Measurements from ENCODE around the gene LRRC17. TPM values are rescaled to one million over a fixed set of nuclear protein-coding genes. Genes with fewer than 3 reads are reported as not detected.

Gene LRRC17
- total and polyA plus RNA-seq, 9 of the 15 experiments (the other 6 are each of a cell fraction or from before 2014, with no cell fraction given) = 0.03 to 0.18 (median 0.12) TPM; not detected in 5

DNA sequence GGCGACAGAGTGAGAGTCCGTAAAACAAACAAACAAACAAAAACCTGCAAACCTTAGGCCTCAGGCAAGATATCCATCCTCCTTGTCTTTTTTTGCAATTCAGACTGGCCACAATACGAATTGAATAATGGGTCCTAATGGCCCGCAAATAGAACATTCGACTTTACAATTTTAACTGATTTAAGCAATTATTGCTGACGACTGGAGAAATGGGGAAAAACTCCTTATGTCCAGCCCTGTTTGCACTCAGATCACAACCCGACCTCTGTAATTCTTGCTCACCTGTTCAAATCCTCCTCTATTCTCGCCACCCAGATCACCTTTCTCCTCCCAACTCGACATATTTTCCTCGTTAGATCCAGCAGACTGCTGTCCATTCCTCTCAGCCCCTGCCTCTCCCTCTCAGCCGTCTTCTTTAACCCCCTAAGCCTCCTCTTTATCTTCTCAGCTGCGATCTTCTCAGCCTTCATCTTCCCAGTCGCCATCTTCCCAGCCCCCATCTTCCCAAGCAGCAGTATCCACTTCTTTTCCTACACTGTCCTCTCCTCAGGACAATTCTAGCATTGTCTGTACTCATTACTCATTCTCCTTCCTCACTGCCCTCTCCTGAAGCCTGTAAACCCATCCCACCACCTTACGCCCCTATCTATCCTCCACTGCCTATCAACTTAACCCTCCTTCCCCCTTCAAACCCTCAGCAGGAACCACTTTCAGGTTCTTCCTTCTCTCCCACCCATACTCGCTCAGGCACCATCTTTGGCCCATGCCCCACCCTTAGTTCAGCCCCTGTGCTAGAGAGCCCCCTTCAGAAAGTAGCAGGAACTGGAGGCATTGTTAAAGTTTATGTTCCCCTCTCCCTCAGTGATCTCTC is 61.8 kb downstream of the LRRC17 start (continued):
- TF ChIP-seq, protein P1, sequence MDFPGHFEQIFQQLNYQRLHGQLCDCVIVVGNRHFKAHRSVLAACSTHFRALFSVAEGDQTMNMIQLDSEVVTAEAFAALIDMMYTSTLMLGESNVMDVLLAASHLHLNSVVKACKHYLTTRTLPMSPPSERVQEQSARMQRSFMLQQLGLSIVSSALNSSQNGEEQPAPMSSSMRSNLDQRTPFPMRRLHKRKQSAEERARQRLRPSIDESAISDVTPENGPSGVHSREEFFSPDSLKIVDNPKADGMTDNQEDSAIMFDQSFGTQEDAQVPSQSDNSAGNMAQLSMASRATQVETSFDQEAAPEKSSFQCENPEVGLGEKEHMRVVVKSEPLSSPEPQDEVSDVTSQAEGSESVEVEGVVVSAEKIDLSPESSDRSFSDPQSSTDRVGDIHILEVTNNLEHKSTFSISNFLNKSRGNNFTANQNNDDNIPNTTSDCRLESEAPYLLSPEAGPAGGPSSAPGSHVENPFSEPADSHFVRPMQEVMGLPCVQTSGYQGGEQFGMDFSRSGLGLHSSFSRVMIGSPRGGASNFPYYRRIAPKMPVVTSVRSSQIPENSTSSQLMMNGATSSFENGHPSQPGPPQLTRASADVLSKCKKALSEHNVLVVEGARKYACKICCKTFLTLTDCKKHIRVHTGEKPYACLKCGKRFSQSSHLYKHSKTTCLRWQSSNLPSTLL (IDR thresholded peaks at IDR 0.05) = peak; percentile 34; the same call in 1 of the 2 replicates
- TF ChIP-seq MAFG (tag; conservative IDR thresholded peaks at IDR 0.05) = peak; percentile 42; the same call in 1 of the 2 replicates
- TF ChIP-seq, protein P2, sequence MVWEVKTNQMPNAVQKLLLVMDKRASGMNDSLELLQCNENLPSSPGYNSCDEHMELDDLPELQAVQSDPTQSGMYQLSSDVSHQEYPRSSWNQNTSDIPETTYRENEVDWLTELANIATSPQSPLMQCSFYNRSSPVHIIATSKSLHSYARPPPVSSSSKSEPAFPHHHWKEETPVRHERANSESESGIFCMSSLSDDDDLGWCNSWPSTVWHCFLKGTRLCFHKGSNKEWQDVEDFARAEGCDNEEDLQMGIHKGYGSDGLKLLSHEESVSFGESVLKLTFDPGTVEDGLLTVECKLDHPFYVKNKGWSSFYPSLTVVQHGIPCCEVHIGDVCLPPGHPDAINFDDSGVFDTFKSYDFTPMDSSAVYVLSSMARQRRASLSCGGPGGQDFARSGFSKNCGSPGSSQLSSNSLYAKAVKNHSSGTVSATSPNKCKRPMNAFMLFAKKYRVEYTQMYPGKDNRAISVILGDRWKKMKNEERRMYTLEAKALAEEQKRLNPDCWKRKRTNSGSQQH (CRISPR knock-in tag; IDR thresholded peaks at IDR 0.05) = peak; percentile 92; the same call in 1 of the 2 replicates
- TF ChIP-seq, protein P3, sequence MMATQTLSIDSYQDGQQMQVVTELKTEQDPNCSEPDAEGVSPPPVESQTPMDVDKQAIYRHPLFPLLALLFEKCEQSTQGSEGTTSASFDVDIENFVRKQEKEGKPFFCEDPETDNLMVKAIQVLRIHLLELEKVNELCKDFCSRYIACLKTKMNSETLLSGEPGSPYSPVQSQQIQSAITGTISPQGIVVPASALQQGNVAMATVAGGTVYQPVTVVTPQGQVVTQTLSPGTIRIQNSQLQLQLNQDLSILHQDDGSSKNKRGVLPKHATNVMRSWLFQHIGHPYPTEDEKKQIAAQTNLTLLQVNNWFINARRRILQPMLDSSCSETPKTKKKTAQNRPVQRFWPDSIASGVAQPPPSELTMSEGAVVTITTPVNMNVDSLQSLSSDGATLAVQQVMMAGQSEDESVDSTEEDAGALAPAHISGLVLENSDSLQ (IDR thresholded peaks at IDR 0.05) = peak; percentile 68
- no peak for TF ChIP-seq EGR1 (conservative IDR thresholded peaks at IDR 0.05)
- no peak for TF ChIP-seq TEAD1 (CRISPR knock-in tag; IDR thresholded peaks at IDR 0.05)
- no peak for TF ChIP-seq ZNF134 (CRISPR knock-in tag; conservative IDR thresholded peaks at IDR 0.05)
- TF ChIP-seq RBM25 (IDR thresholded peaks at IDR 0.05; ENCODE audit: low read depth, low read length, severe bottlenecking) = no peak
- TF ChIP-seq HLTF (IDR thresholded peaks at IDR 0.05) = peak; percentile 96
- TF ChIP-seq, protein P4, sequence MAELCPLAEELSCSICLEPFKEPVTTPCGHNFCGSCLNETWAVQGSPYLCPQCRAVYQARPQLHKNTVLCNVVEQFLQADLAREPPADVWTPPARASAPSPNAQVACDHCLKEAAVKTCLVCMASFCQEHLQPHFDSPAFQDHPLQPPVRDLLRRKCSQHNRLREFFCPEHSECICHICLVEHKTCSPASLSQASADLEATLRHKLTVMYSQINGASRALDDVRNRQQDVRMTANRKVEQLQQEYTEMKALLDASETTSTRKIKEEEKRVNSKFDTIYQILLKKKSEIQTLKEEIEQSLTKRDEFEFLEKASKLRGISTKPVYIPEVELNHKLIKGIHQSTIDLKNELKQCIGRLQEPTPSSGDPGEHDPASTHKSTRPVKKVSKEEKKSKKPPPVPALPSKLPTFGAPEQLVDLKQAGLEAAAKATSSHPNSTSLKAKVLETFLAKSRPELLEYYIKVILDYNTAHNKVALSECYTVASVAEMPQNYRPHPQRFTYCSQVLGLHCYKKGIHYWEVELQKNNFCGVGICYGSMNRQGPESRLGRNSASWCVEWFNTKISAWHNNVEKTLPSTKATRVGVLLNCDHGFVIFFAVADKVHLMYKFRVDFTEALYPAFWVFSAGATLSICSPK (IDR thresholded peaks at IDR 0.05; ENCODE audit: borderline replicate concordance) = peak; percentile 90
- TF ChIP-seq, protein P5, sequence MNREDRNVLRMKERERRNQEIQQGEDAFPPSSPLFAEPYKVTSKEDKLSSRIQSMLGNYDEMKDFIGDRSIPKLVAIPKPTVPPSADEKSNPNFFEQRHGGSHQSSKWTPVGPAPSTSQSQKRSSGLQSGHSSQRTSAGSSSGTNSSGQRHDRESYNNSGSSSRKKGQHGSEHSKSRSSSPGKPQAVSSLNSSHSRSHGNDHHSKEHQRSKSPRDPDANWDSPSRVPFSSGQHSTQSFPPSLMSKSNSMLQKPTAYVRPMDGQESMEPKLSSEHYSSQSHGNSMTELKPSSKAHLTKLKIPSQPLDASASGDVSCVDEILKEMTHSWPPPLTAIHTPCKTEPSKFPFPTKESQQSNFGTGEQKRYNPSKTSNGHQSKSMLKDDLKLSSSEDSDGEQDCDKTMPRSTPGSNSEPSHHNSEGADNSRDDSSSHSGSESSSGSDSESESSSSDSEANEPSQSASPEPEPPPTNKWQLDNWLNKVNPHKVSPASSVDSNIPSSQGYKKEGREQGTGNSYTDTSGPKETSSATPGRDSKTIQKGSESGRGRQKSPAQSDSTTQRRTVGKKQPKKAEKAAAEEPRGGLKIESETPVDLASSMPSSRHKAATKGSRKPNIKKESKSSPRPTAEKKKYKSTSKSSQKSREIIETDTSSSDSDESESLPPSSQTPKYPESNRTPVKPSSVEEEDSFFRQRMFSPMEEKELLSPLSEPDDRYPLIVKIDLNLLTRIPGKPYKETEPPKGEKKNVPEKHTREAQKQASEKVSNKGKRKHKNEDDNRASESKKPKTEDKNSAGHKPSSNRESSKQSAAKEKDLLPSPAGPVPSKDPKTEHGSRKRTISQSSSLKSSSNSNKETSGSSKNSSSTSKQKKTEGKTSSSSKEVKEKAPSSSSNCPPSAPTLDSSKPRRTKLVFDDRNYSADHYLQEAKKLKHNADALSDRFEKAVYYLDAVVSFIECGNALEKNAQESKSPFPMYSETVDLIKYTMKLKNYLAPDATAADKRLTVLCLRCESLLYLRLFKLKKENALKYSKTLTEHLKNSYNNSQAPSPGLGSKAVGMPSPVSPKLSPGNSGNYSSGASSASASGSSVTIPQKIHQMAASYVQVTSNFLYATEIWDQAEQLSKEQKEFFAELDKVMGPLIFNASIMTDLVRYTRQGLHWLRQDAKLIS (CRISPR knock-in tag; IDR thresholded peaks at IDR 0.05) = 0 out of 2 replicates have a peak, but pooled peaks have one; percentile 57
- TF ChIP-seq PTRF (tag; IDR thresholded peaks at IDR 0.05) = no peak
- no peak for TF ChIP-seq ZC3H4 (CRISPR knock-in tag; IDR thresholded peaks at IDR 0.05; ENCODE audit: borderline replicate concordance)
- peak; percentile 54 for TF ChIP-seq TAF7 (tag; IDR thresholded peaks at IDR 0.05)
- no peak for TF ChIP-seq ZNF830 (CRISPR knock-in tag; IDR thresholded peaks at IDR 0.05)
- TF ChIP-seq MCM7 (IDR thresholded peaks at IDR 0.05) = no peak
- TF ChIP-seq GABPA (tag; conservative IDR thresholded peaks at IDR 0.05; ENCODE audit: low read depth) = no peak
- TF ChIP-seq ESRRA (IDR thresholded peaks at IDR 0.05; ENCODE audit: borderline replicate concordance, low read depth) = no peak
